OCI-LY3 (cell line): ENCODE data around the gene ZNF549.

Experiments used
- EZH2phosphoT487 ChIP-seq: fragments of 200-600 bp; shearing (Covaris generic); IDR thresholded peaks from 2 replicates; pipeline ENCODE4 v1.6.1; 2018; ENCODE audit warnings: antibody characterized with exemption, mixed run types, low read depth
- TF ChIP-seq, protein P1 (sequence below): fragments of 200-600, 300-600 bp; sonication (generic); IDR thresholded peaks from 2 replicates; pipeline ENCODE4 v1.5.1; 2014; ENCODE audit warnings: antibody characterized with exemption, low read length, low read depth

DNA sequence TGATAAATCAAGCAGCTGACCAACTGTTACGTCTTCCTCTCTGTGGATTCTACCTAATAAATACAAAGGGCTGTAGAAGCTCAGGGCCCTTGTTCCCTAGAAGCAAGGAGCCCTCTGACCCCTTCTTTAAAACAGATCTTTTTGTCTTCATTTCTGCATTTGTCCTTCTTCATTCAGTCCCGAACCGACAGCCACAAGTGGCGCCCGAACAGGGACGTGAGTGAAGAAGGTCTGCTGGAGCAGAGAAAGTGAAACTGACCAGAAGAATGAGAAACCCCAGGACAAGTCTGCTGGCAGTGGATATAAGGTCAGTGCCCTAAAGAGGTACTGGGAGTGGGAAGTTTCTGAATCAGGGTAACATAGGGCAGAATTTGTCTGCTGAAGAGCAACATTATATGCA is 14.3 kb upstream of the ZNF549 start:
- TF ChIP-seq, protein P1, sequence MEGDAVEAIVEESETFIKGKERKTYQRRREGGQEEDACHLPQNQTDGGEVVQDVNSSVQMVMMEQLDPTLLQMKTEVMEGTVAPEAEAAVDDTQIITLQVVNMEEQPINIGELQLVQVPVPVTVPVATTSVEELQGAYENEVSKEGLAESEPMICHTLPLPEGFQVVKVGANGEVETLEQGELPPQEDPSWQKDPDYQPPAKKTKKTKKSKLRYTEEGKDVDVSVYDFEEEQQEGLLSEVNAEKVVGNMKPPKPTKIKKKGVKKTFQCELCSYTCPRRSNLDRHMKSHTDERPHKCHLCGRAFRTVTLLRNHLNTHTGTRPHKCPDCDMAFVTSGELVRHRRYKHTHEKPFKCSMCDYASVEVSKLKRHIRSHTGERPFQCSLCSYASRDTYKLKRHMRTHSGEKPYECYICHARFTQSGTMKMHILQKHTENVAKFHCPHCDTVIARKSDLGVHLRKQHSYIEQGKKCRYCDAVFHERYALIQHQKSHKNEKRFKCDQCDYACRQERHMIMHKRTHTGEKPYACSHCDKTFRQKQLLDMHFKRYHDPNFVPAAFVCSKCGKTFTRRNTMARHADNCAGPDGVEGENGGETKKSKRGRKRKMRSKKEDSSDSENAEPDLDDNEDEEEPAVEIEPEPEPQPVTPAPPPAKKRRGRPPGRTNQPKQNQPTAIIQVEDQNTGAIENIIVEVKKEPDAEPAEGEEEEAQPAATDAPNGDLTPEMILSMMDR = no peak
- TF ChIP-seq EZH2phosphoT487 = no peak
